OCI-M2 (cell line): ENCODE measurements around the gene PAF1.
"Not testable (repeated sequence)": the region's sequence is repeated elsewhere in the genome, so short reads cannot be mapped to it uniquely, and the experiment has no call there.

Experiments
- DNase-seq: peaks from one replicate; lab custom pipeline; 2025; ENCODE audit not compliant: unreplicated experiment; lab: John Stamatoyannopoulos, UW

The PAF1 gene

GRCh38 chr19:39384839-39385568 lies 5.9 kb downstream of the PAF1 start:
- DNase-seq: no peak

DNA sequence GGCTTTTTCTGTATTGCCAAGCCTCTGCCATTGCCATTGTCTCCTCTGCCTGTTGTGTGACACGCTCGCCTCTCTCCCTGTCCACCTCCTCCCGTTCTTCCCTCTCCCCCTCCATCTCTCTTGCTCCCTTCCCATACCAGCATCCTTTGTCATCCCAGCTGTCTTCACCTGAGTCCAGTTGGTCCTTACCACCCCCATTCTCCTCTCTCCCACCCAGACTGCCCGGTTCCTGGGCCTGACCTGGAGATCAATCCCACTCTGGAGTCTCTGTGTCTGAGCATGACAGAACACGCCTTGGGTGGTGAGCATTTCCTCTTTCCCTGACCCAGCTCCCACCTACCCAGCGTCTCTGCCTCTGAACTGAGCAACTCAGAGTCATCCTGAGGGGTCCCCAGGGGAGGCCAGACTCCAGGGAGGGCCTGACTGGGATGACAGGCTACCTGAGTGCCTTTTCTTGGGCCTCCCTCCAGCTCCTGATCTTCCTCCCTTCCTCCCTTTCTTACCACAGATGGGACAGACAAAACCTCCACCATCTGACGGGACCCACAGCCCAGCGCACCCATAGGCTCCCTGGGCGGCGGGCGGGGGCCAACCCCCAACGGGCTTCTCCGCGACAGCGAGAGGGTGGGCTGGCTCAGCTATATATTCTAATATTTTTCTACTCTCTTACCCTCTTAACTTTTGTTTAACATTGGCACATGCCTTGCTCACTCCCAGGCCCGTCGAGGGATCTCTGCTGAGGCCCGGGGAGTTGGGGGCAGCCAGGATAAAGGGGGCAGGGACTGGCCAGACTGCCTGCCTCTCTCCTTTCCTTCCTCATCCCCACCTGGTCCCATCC lies 7.7 kb downstream of the PAF1 start:
- no peak for DNase-seq

DNA sequence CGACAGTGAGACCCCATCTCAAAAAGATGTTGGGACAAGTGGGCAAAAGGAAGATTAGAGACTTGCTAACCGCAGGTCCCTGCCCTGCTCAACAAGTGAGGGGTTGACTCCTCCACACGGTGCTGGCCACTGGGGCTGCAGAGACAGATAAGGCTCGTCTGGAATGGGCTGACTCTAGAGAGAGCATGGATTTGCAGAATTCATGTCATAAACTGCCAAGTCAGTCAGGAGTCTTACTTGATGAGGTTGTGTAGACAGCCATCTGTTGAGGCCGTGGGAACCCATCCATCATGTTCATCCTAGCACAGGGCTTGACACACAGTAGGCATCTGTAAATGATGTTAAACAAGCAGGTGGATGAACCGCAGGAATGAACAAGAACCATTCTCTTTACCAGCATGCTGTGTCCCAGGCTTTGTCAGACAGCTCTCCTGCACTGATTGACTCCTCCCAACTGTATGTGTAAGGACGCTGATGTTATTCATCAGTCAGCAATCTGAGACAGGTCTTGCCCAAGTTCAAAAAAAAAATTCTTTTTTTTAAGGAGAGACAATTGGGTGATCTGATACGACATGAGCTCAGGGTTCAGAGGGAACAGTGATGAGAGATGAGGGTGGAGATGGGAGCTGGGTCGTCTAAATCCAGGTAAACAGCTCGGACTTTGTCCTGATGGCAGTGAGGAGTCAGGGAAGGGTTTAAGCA lies 8.8 kb downstream of the PAF1 start:
- peak; percentile 87 for DNase-seq

GRCh38 chr19:39380521-39381502 lies 10.1 kb downstream of the PAF1 start:
- DNase-seq: no peak

GRCh38 chr19:39379865-39380396 lies 11.0 kb downstream of the PAF1 start:
- no peak for DNase-seq

DNA sequence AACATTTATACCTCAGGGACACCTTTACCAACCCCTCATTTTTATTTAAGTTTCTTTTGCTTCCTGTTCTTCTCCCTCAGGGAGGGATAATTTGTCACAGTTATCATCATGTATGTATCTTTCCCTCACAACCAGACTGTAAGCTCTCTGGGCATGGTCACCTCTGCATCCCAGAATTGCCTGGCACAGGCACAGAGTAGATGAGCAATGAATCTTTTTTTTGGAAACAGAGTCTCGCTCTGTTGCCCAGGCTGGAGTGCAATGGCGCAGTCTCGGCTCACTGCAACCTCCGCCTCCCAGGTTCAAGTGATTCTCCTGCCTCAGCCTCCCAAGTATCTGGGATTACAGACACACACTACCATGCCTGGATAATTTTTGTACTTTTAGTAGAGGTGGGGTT lies 11.5 kb downstream of the PAF1 start:
- not testable (repeated sequence) for DNase-seq

GRCh38 chr19:39377373-39378362 lies 13.2 kb downstream of the PAF1 start:
- no peak for DNase-seq

- no peak for DNase-seq
These were observed 15.0 kb downstream of the PAF1 start for GRCh38 chr19:39375929-39376328.

DNA sequence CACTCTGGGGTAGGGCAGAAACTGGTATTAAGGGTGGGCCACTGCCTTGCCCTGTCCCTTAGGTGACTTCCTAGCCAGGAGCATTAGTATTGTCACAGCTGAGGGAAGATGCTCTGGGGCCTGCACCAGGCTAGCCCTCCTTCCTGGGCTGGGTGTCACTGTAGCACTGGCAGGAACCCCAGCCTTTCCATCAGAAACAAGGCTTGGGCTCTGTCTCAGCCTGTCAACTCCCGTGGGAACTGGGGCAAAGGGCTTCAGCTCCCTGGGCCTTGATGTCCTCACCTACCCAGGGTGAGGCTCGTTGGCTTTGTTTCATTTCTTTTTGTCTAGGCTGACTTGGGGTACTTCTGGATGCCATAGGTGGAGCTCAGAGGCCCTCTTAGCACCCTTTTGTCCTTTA lies 18.0 kb downstream of the PAF1 start:
- DNase-seq: no peak

DNA sequence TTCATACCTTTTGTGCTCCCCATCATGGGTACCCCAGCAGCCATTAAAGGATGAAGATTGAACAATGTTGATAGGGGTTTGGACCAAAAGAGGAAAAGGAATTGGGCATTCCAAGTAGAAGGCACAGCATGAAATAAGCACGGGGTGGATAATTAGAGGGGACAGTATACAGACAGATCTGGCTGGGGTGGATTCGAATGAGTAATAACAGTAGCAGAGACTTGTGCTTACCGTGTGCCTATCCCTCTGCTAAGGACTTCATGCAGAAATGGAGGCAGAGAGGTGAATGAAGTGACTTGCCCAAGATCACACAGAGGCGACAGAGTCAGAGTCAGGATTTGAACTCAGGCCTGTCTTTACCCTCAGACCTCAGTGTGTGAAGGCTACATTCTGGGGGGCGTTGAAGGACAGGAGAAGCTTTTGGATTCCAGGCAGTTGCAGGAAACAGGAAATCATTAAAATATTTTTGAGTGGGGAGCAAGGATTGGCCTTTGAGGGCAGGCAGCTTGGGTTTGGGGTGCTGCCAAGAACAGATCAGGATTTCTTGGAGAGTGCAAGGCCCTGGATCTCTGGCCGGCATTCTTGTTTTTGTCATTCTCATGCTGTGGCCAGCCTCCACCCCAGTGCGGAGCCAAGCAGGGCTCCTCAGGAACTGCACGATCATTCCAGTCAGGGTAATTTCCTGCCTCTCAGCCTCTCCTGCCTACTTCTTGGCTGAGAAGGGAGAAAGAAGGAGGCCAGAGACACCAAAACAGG lies 18.7 kb downstream of the PAF1 start:
- DNase-seq: no peak

- no peak for DNase-seq
These were observed 20.2 kb downstream of the PAF1 start for GRCh38 chr19:39370735-39371134.

GRCh38 chr19:39369200-39369599 lies 21.7 kb downstream of the PAF1 start:
- no peak for DNase-seq

DNA sequence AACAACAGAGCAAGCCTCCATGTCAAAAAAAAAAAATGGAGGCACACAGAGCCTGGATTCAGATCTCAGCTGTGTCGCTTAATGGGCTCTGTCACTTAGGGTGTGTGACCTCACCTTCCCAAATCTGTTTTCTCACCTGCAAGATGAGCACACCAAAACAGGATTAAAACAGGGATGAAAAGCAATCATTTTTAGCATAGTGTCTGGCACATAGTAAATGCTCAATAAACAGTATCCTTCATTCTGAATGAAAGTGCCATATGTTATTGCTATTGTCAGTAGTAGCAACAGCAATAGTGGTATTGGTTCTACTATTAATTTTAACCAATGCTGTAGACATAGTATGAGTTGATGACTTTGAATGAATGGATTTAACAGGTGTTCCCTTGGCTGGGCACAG lies 25.4 kb downstream of the PAF1 start:
- DNase-seq: no peak

DNA sequence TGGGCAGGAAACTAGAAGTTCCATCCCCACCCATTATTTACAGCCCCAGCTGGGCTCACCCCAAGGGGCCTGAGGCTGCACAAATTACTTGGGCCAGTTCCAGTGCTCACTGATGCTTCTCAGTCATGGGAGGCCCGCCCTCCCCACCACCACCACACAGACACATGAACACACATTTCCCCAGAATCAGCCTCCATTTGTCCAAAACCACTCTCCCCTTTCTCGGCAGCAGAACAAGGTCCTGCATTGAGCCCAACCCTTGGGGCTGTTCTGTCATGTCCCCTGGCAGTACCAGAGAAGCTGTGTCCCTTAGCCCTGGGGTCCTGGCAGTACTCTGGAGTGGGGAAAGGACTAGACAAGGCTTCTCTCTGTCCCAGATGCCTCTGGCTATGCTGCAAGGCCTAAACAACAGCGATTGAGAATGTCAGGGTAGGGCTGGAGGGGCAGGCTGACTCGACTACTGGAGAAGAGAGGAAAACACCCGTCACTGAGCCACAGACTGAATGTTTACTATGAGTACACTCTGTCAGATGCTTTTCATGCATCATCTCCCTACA lies 26.9 kb downstream of the PAF1 start:
- DNase-seq: no peak

DNA sequence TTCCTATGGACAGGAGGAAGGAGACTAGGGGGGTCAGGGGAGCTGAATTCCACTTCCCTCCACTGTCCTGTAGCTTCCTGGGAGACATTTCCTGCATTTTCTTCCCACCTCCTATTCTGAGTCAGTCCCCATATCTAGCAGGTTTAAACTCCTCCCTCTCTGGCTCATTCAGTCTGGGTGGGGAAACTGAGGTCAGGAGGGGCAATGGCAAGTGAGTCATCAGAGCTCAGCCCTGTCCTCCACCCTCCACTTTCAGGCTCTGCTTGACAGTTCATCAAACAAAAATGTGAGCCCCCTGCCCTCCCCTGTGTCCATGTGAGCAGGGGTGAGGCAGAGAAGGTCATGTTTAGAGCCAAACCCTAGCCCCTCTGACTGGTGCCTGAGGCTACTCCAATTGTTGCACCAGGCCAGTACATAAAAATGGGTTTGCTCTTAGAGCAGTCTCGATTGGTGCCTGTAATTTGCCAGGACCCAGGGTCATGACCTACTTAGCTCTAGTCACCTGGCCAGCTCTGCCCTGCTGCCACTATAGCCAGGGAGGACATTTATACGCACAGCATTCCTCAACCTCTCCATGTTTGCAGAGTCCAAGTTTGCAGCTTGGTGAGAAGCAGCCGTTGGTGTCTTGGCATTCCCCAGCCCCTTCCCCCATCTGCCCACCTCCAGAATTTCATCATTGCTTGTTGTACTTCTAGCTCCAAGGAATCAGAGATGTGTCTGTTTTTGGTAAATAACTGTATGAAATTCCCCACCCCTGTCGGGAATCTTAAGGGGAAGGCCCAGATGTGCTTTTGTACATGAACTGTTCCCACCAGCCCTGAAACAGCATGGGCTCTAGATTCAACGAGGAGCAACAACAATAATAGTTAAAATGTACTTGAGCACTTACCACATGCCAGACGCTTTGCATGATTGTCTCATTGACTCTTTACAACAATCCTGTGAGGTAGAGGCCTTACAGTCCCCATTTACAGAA lies 27.9 kb downstream of the PAF1 start:
- DNase-seq: no peak

DNA sequence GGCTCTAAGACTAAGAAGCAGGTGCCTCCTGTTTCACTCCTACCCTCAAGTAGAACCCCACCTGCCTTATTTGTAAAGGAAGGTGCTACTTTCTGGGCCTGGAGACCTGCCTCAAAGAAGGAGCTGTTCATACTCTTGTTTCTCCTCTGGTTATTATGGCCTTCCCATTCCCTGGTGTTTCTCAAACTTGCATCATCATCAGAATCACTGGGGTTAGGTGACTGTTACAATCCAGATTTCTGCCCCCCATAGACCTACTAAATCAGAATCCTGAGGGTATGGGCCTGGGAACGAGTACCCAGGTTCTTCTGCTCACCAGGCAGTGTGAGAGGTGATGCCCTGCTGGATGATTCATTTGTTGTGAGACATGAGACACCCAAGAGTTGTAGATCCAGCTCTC lies 30.3 kb downstream of the PAF1 start:
- DNase-seq: no peak

GRCh38 chr19:39359026-39359425 lies 31.9 kb downstream of the PAF1 start:
- DNase-seq: no peak
